OCI-LY3 (cell line): ENCODE measurements around the gene RNF141.

ENCODE experiments used
- H2AFZ ChIP-seq: fragments of 200-600, 300-600 bp; shearing (Covaris generic); 2 replicates; pipeline ENCODE4 v1.6.0; 2014; ENCODE audit warnings: antibody characterized with exemption, low read depth, low read length
- H3K27ac ChIP-seq: fragments of 200-600, 300-600 bp; sonication (generic); 2 replicates; pipeline ENCODE4 v1.5.1; 2014; ENCODE audit warnings: mild to moderate bottlenecking, low read length, moderate library complexity, mixed read lengths
- H3K27me3 ChIP-seq: fragments of 200-600, 300-600 bp; sonication (generic); 2 replicates; pipeline ENCODE4 v1.6.1; 2014; ENCODE audit warnings: low read depth, low read length, mixed read lengths
- H3K36me3 ChIP-seq: fragments of 200-600, 300-600 bp; sonication (generic); replicated peaks from 2 replicates; pipeline ENCODE3; 2014; ENCODE audit warnings: low read depth, low read length, mixed read lengths
- H3K4me1 ChIP-seq: fragments of 300-600, 200-600 bp; sonication (generic); 2 replicates; pipeline ENCODE4 v1.6.1; 2014; ENCODE audit warnings: low read length, mixed read lengths
- H3K4me2 ChIP-seq: fragments of 200-600, 300-600 bp; sonication (generic); 2 replicates; pipeline ENCODE4 v1.6.1; 2014; ENCODE audit warnings: low read length, mixed read lengths
- H3K4me3 ChIP-seq: fragments of 300-600, 200-600 bp; sonication (generic); 2 replicates; pipeline ENCODE4 v1.5.1; 2014; ENCODE audit warnings: antibody characterized with exemption, mild to moderate bottlenecking, low read length, moderate library complexity
- H3K79me2 ChIP-seq: fragments of 300-600, 200-600 bp; shearing (Covaris generic); 2 replicates; pipeline ENCODE4 v1.6.1; 2014; ENCODE audit warnings: mild to moderate bottlenecking, low read length, mixed read lengths
- H3K9ac ChIP-seq: fragments of 300-600, 200-600 bp; shearing (Covaris generic); 2 replicates; pipeline ENCODE4 v1.6.0; 2014; ENCODE audit warnings: mild to moderate bottlenecking, low read length, moderate library complexity
- H3K9me3 ChIP-seq: fragments of 200-600, 300-600 bp; shearing (Covaris generic); 2 replicates; pipeline ENCODE4 v1.6.1; 2014; ENCODE audit warnings: low read length, mixed read lengths; ENCODE audit not compliant: insufficient read depth
- H4K20me1 ChIP-seq: fragments of 200-600, 300-600 bp; sonication (generic); 2 replicates; pipeline ENCODE4 v1.6.1; 2016; ENCODE audit warnings: low read length, mixed read lengths; ENCODE audit not compliant: insufficient read depth
- CTCF ChIP-seq: fragments of 200-600, 300-600 bp; sonication (generic); IDR thresholded peaks from 2 replicates; pipeline ENCODE4 v1.5.1; 2014; ENCODE audit warnings: antibody characterized with exemption, low read length, low read depth
- EZH2phosphoT487 ChIP-seq: fragments of 200-600 bp; shearing (Covaris generic); IDR thresholded peaks from 2 replicates; pipeline ENCODE4 v1.6.1; 2018; ENCODE audit warnings: antibody characterized with exemption, mixed run types, low read depth

RNF141 gene

DNA sequence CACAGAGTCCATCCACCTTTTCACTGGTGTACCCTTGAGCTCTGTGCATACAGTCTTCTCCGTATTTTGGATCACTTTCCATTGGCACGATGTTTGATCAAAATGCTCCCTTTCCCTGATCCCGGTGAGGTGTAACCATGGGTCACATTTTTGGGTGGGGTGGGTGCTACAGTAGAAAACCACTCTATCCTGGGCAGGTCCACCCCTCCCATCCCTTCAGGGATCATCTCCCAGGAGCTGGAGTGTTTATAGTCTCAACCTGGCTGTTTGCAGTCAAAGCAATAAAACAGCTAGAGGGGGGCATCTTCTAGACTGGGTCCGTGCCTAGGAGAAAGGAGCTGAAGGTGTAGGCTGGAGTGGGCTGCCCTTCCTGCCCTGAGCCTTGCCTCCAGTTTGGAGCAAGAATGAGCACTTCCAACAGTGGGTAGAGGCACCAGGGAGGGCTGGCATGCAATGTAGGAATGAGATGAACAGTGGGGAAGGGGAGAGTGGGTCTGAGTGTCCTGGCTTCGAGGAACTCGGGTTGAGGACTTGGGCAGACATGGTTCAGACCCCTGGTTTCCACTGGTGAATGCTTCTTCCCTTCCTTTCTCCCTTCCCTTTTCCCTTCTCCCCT, 38.8 kb downstream of the RNF141 start:
- Histone ChIP-seq H3K9me3 (no peaks in the 10 kb centered on the region), H4K20me1 (no peaks in the 10 kb centered on the region), H3K27ac (0 out of 2 replicates have a peak overlapping the region, but pooled peaks have one; percentile 1), H3K4me3 (no peak overlapping the region), H3K9ac (no peak overlapping the region), H2AFZ (no peak overlapping the region), H3K79me2 (no peaks in the 10 kb centered on the region), H3K36me3 (peaks cover 75% of the 10 kb centered on the region), H3K4me1 (peaks cover 22% of the 10 kb centered on the region), H3K27me3 (no peaks in the 10 kb centered on the region), H3K4me2 (no peak overlapping the region)
- TF ChIP-seq CTCF (no peak), EZH2phosphoT487 (no peak)

DNA sequence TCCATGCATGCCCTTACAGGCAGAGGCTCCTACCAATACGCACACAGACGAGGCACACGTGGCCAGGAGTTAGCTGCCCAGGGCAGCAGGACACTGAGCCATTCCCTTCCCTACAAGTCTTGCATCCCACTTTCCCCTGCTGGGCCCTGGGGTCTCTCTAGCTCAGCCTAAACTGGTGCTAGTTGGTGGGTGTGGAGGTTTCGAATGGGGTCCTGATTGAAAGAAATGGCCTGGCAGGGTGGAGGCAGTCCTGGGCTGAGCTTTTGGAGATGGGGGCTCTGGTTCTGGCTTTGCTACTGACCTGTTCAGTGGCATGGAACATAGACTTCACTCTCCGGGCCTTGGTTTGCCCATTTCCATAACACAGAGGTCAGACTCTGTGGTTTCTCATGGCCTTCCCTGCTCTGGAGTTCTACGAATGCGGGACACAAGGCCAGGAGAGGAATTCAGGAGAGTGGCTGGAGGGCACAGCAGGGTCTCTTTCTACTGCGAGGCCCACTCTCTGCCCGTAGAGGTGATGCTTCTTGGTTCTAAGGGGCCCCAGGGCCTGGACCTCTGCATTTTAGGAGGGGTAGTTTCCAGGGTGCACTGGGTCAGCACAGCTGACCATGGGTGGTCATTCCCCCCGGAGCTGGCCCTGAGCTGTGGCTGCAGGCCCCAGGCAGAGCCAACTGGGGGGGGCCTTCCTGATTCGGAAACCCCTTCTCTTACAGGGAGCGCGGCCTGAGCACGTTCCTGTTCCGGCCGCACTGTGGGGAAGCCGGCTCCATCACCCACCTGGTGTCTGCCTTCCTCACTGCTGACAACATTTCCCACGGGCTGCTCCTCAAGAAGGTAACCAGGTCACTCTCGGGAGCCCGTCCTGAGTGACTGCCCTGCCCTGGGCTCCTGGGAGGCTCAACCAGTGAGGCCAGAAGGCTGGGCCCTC, 40.0 kb downstream of the RNF141 start:
- Histone ChIP-seq H3K9me3 (no peaks in the 10 kb centered on the region), H2AFZ (no peak overlapping the region), H3K4me2 (no peak overlapping the region), H3K36me3 (peaks cover 75% of the 10 kb centered on the region), H3K27ac (no peak overlapping the region), H3K4me3 (no peak overlapping the region), H3K9ac (no peak overlapping the region), H3K4me1 (peaks cover 22% of the 10 kb centered on the region), H3K27me3 (no peaks in the 10 kb centered on the region), H4K20me1 (no peaks in the 10 kb centered on the region), H3K79me2 (no peaks in the 10 kb centered on the region)
- no peak for TF ChIP-seq CTCF
- no peak for TF ChIP-seq EZH2phosphoT487

DNA sequence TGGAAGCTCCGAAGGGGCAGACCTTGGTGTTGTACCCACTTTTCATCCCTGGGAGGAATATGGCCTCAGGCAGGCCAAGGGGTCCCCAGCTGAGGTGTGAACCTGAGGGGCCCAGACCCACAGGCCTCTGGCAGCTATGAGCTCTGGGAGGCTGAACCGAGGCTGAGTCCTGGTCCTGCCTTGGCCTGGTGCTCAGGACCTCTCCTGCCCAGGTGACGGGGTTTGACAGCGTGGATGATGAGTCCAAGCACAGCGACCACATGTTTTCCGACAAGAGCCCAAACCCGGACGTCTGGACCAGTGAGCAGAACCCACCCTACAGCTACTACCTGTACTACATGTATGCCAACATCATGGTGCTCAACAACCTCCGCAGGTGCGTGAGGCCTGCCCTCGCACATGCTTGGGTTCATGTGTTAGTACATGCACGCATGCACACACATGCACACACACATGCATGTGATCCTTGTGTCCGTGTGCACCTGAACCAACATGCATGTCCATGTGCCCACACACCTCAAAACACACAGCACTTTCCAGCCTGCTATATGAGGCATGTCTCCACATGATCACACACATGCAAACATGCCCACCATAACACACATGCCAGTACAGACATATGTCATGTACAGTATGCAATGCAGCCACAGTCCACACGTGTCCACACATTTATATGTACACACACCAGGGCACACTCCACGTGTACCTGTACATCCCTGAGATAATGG, 40.9 kb downstream of the RNF141 start:
- Histone ChIP-seq H3K27ac (no peak overlapping the region), H3K36me3 (peaks cover 73% of the 10 kb centered on the region)

More for the DNA sequence above, 40.9 kb downstream of the RNF141 start:
- Histone ChIP-seq H4K20me1 (no peaks in the 10 kb centered on the region), H3K27me3 (no peaks in the 10 kb centered on the region), H3K79me2 (no peaks in the 10 kb centered on the region), H3K9me3 (no peaks in the 10 kb centered on the region), H2AFZ (no peak overlapping the region), H3K9ac (no peak overlapping the region), H3K4me2 (no peak overlapping the region), H3K4me3 (no peak overlapping the region), H3K4me1 (peaks cover 22% of the 10 kb centered on the region)
- TF ChIP-seq EZH2phosphoT487 = no peak
- TF ChIP-seq CTCF = no peak
